MM.1S (cell line): ENCODE data around the gene NPNT.

Experiments used
- DNase-seq: peaks from one replicate; pipeline ENCODE4 v3.0.0-alpha.2; 2015
- H2AFZ ChIP-seq: fragments of 300-600 bp; sonication (generic); 2 replicates; pipeline ENCODE4 v1.6.0; 2016; ENCODE audit warnings: antibody characterized with exemption, low read length
- H3F3A ChIP-seq: fragments of 300-600 bp; sonication (generic); 2 replicates; pipeline ENCODE4 v1.6.1; 2016; ENCODE audit warnings: mild to moderate bottlenecking, antibody characterized with exemption, low read length, moderate library complexity, mixed read lengths; ENCODE audit not compliant: insufficient read depth
- H3K27ac ChIP-seq: fragments of 300-600 bp; sonication (generic); 2 replicates; pipeline ENCODE4 v1.5.1; 2016; ENCODE audit warnings: mild to moderate bottlenecking, low read length
- H3K27me3 ChIP-seq: fragments of 300-600 bp; sonication (generic); replicated peaks from 2 replicates; pipeline ENCODE4 v1.6.0; 2016; ENCODE audit warnings: low read length; ENCODE audit not compliant: insufficient read depth
- H3K36me3 ChIP-seq: fragments of 300-600 bp; sonication (generic); replicated peaks from 2 replicates; pipeline ENCODE4 v1.6.1; 2016; ENCODE audit warnings: mild to moderate bottlenecking, low read length, mixed read lengths; ENCODE audit not compliant: insufficient read depth
- H3K4me1 ChIP-seq: fragments of 300-600 bp; sonication (generic); 2 replicates; pipeline ENCODE4 v1.6.1; 2016; ENCODE audit warnings: low read length, mixed read lengths
- H3K4me2 ChIP-seq: fragments of 300-600 bp; sonication (generic); 2 replicates; pipeline ENCODE4 v1.6.0; 2016; ENCODE audit warnings: low read depth, low read length
- H3K4me3 ChIP-seq: fragments of 300-600 bp; sonication (generic); 2 replicates; pipeline ENCODE4 v1.5.1; 2016; ENCODE audit warnings: low read length, mixed read lengths
- H3K79me2 ChIP-seq: fragments of 300-600 bp; sonication (generic); 2 replicates; pipeline ENCODE4 v1.6.1; 2016; ENCODE audit warnings: mixed run types, low read length, mixed read lengths
- H3K9ac ChIP-seq: fragments of 300-600 bp; sonication (generic); 2 replicates; pipeline ENCODE4 v1.6.1; 2016; ENCODE audit warnings: low read length, mixed read lengths
- H3K9me2 ChIP-seq: fragments of 300-600 bp; sonication (generic); replicated peaks from 2 replicates; pipeline ENCODE4 v1.6.1; 2016; ENCODE audit warnings: mild to moderate bottlenecking, low read length, mixed read lengths; ENCODE audit not compliant: insufficient read depth
- H3K9me3 ChIP-seq: fragments of 300-600 bp; sonication (generic); replicated peaks from 2 replicates; pipeline ENCODE4 v1.6.1; 2016; ENCODE audit warnings: mild to moderate bottlenecking, low read length, mixed read lengths; ENCODE audit not compliant: insufficient read depth
- H4K20me1 ChIP-seq: fragments of 300-600 bp; sonication (generic); 2 replicates; pipeline ENCODE4 v1.6.1; 2016; ENCODE audit warnings: mild to moderate bottlenecking, low read length, moderate library complexity, mixed read lengths; ENCODE audit not compliant: insufficient read depth
- EZH2 ChIP-seq: fragments of 300-600 bp; sonication (generic); optimal IDR thresholded peaks from 2 replicates; pipeline ENCODE3; 2017; ENCODE audit warnings: low read depth, mild to moderate bottlenecking, antibody characterized with exemption, low read length, mixed read lengths
- EZH2phosphoT487 ChIP-seq: fragments of 300-600 bp; sonication (generic); IDR thresholded peaks from 2 replicates; pipeline ENCODE4 v1.6.1; 2018; ENCODE audit warnings: antibody characterized with exemption, low read length
- TF ChIP-seq, protein P1 (sequence below): fragments of 300-600 bp; sonication (generic); IDR thresholded peaks from 2 replicates; pipeline ENCODE4 v1.5.1; 2016; ENCODE audit warnings: antibody characterized with exemption, low read length, mixed read lengths

The NPNT gene

DNA sequence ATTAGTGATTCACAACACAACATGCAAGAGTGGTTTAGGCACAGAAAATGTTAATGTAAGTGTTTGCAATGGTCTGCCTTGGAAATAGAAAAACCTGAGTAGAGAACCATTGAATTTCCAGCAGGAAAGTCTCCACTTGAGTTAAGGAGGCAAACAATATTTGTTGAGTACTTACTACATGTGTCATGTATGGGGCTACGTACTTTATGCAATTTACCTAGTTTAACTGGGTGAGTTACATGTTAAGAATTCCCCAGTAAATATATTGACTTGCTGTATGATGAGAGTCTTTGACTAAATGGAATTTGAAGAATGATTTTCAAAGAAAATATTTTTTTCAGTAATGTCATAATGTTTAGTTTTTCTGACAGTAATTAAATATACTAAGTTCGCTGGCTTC, 7.8 kb upstream of the NPNT start:
- no peaks in the 10 kb centered on the region for H3K9me3 ChIP-seq
- no peak overlapping the region for H3K27ac ChIP-seq
- no peaks in the 10 kb centered on the region for H3F3A ChIP-seq
- H4K20me1 ChIP-seq = no peaks in the 10 kb centered on the region
- no peak overlapping the region for H3K4me2 ChIP-seq
- no peaks in the 10 kb centered on the region for H3K79me2 ChIP-seq
- TF ChIP-seq EZH2phosphoT487 = no peak
- TF ChIP-seq, protein P1, sequence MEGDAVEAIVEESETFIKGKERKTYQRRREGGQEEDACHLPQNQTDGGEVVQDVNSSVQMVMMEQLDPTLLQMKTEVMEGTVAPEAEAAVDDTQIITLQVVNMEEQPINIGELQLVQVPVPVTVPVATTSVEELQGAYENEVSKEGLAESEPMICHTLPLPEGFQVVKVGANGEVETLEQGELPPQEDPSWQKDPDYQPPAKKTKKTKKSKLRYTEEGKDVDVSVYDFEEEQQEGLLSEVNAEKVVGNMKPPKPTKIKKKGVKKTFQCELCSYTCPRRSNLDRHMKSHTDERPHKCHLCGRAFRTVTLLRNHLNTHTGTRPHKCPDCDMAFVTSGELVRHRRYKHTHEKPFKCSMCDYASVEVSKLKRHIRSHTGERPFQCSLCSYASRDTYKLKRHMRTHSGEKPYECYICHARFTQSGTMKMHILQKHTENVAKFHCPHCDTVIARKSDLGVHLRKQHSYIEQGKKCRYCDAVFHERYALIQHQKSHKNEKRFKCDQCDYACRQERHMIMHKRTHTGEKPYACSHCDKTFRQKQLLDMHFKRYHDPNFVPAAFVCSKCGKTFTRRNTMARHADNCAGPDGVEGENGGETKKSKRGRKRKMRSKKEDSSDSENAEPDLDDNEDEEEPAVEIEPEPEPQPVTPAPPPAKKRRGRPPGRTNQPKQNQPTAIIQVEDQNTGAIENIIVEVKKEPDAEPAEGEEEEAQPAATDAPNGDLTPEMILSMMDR = no peak
- no peak for TF ChIP-seq EZH2
- H3K4me1 ChIP-seq = no peaks in the 10 kb centered on the region
- H3K9ac ChIP-seq = no peak overlapping the region
- H3K36me3 ChIP-seq = no peaks in the 10 kb centered on the region
- H3K9me2 ChIP-seq = no peaks in the 10 kb centered on the region
- H2AFZ ChIP-seq = no peak overlapping the region
- H3K4me3 ChIP-seq = no peak overlapping the region
- no peak for DNase-seq
- H3K27me3 ChIP-seq = no peaks in the 10 kb centered on the region

DNA sequence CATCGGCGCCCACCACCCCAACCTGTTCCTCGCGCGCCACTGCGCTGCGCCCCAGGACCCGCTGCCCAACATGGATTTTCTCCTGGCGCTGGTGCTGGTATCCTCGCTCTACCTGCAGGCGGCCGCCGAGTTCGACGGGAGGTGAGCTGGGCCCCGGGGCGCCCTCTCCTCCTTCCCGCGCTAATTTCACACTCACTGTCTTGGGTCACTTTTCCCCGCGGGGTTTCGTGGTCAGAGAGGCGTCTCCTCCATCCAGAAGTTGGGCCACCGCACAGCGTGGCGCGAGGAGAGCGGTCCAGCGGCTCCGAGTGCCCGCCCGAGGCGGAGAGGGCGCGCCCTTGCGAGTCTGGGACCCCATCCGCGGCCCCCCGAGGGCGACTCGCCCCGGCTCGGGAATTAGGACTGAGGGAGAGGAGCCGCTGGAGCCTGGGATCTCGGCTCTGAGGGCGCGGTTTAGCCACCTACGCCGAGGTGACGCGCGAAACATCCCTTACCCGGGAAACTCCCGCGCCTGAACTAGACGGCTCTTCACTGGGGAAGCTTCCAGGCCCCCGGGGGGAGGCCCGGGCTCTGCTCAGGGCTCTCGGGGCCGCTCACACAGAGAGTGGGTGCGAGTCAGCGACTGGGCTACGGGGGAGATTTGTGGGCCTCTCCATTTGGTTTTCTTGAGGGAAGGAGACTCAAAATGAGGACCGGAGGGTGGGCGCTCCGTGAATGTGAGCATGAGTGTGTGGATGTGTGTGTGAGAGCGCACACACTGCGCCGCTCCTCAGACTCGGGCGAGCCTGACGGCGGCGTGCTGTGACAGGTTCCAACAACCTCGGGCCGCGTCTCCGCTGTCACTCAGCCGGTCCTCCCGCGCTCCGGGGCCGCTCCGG, 551 bp downstream of the NPNT start:
- Histone ChIP-seq H3K9me2 (no peaks in the 10 kb centered on the region), H4K20me1 (no peaks in the 10 kb centered on the region), H3K4me3 (peak overlapping the region; percentile 82), H3K4me1 (peaks cover 19% of the 10 kb centered on the region), H3K79me2 (peaks cover 26% of the 10 kb centered on the region), H3K27me3 (no peaks in the 10 kb centered on the region), H3F3A (peaks cover 17% of the 10 kb centered on the region), H3K9ac (peak overlapping the region; percentile 77), H2AFZ (peak overlapping the region; percentile 92), H3K9me3 (no peaks in the 10 kb centered on the region), H3K36me3 (no peaks in the 10 kb centered on the region), H3K4me2 (peak overlapping the region; percentile 78), H3K27ac (peak overlapping the region; percentile 65; the same call in 1 of the 2 replicates)
- TF ChIP-seq, protein P1 = peak; percentile 23
- no peak for TF ChIP-seq EZH2phosphoT487
- DNase-seq = peak; percentile 62

DNA sequence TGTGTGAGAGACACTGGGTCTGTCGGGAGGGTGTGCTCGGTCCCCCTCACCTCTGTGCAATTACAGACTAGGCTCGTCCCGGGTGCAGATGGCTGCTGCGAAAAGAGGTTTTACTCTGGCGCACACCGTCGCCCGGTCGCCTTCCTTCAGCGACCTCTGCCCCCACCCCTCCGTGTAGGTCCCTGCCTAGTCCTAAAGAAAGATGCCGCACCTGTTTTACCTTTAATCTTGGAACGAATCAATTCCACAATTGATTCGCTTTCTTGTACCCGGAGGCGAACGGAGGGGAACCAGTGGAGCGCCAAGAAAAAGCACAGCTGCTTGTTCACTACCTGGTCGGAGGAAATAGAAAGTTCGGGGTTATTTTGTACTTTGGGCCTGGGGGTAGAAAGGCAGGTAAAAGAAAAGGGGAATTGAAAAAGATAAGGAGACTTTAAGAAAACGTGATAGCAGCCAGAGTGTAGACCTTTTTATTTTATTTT, 1.2 kb downstream of the NPNT start:
- H3K9ac ChIP-seq = peak overlapping the region; percentile 77
- H3K36me3 ChIP-seq = no peaks in the 10 kb centered on the region
- H4K20me1 ChIP-seq = no peaks in the 10 kb centered on the region
- H3K4me3 ChIP-seq = peak overlapping the region; percentile 82
- peaks cover 17% of the 10 kb centered on the region for H3F3A ChIP-seq
- no peaks in the 10 kb centered on the region for H3K27me3 ChIP-seq
- TF ChIP-seq EZH2phosphoT487 (no peak), EZH2 (no peak)
- TF ChIP-seq, protein P1 = no peak
- H2AFZ ChIP-seq = peak overlapping the region; percentile 92
- H3K4me2 ChIP-seq = peak overlapping the region; percentile 78
- no peaks in the 10 kb centered on the region for H3K9me3 ChIP-seq
- peak; percentile 26 for DNase-seq
- peak overlapping the region; percentile 65; the same call in 1 of the 2 replicates for H3K27ac ChIP-seq
- H3K9me2 ChIP-seq = no peaks in the 10 kb centered on the region
- H3K4me1 ChIP-seq = peaks cover 19% of the 10 kb centered on the region
- H3K79me2 ChIP-seq = peaks cover 31% of the 10 kb centered on the region
